ENCODE data around the gene MACROH2A2. TPM values are rescaled to one million over a fixed set of nuclear protein-coding genes. Genes with fewer than 3 reads are reported as not detected.
"Not testable (repeated sequence)": the region's sequence is repeated elsewhere in the genome, so short reads cannot be mapped to it uniquely, and the experiment has no call there.

Gene MACROH2A2
- polyA plus RNA-seq, 1 donor = 52.0 TPM

DNA sequence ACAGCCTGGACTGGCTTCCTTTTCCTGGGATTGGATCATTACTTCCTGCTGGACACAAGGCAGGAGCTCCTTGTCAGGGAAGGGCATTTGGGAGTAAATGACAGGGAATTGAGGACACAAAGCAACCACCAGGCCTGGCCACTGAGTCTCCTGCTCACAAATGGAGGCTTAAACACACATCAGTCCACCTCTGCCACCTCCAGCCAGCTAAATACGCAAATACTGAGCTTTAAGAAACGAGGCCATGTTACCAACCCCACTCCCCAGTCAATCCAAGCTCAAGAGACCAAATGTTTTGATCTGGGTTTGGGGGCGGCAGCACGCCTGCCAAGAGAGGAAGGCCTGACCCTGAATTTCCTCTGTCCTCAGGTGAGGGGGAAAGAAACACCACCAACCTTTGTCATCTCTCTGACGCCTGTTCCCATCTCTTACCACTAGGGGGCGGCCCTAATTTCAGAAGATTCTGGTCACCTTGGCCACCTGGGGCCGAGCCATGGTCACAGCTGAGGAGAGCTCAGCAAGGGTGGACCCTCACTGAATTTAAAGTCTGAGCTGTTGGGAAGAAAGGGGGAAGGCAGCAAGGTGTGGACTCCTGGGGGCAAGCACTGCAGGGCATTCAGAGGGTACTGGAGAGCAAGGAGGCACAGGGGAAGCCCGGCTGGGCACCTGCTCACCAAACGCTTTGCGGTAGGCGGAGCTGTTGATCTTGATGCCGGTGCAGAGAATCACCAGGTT, 63.5 kb downstream of the MACROH2A2 start:
- Histone ChIP-seq H3K36me3 (ENCODE audit: control insufficient read depth, insufficient read depth, low read length) (peaks cover 24% of the 10 kb centered on the region), H3K27ac (ENCODE audit: low read length) (no peak overlapping the region), H3K4me1 (ENCODE audit: control insufficient read depth, insufficient read depth, low read length) (no peaks in the 10 kb centered on the region), H3K9me3 (ENCODE audit: control insufficient read depth, low read depth, low read length) (no peaks in the 10 kb centered on the region), H3K4me3 (ENCODE audit: low read length) (no peak overlapping the region), H3K27me3 (ENCODE audit: control insufficient read depth, insufficient read depth, low read length) (no peaks in the 10 kb centered on the region)
- WGBS (ENCODE audit: insufficient coverage, low lambda C conversion rate) = no CpG with 5 or more reads among the region's 12 CpGs
- DNase-seq = peak in 1 of 2 donors; percentile 33

DNA sequence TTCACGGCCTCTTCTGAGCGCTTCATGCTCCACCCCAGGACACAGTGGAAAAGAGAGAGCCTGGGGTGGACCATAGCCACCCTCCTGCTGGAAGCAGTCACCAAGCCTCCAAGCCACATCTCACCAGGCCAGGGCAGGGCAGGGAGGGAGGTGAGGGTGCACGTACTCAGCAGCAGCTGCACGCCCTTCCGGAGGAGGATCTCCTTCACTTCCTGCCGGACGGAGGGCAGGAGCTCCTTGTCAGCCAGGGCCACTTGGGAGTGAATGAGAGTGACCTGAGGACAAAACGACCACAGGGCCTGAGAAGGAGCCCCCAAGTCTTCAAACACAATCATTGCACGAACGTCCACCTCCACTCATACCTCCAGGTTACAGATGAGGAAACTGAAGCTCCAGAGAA, 65.0 kb downstream of the MACROH2A2 start:
- H3K4me1 ChIP-seq (ENCODE audit: control insufficient read depth, insufficient read depth, low read length) = no peaks in the 10 kb centered on the region
- no peak overlapping the region for H3K27ac ChIP-seq (ENCODE audit: low read length)
- no peaks in the 10 kb centered on the region for H3K9me3 ChIP-seq (ENCODE audit: control insufficient read depth, low read depth, low read length)
- H3K36me3 ChIP-seq (ENCODE audit: control insufficient read depth, insufficient read depth, low read length) = peaks cover 15% of the 10 kb centered on the region
- no peaks in the 10 kb centered on the region for H3K27me3 ChIP-seq (ENCODE audit: control insufficient read depth, insufficient read depth, low read length)
- H3K4me3 ChIP-seq (ENCODE audit: low read length) = no peak overlapping the region
- DNase-seq = no peak
- WGBS (ENCODE audit: insufficient coverage, low lambda C conversion rate) = no CpG with 5 or more reads among the region's 10 CpGs

DNA sequence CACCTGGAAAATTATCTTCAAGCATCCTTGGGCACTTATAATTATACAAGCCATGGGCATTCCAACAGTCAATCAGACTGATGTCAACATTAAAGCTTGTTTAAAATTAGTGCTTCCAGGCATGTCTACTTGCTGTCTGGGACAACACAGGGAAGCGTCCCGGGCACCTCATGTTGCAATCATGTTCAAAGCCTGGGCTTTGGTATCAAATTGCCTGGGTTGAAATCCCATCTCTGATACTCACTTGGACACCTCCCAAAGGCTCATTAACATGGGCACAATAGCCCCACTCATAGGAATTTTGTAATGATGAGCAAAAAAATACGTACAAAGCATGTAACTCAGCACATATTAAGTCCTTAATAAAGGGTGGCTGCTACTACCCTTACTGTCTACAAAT, 65.5 kb downstream of the MACROH2A2 start:
- H3K27ac ChIP-seq (ENCODE audit: low read length) = no peak overlapping the region
- H3K4me3 ChIP-seq (ENCODE audit: low read length) = no peak overlapping the region
- H3K4me1 ChIP-seq (ENCODE audit: control insufficient read depth, insufficient read depth, low read length) = no peaks in the 10 kb centered on the region
- peaks cover 11% of the 10 kb centered on the region for H3K36me3 ChIP-seq (ENCODE audit: control insufficient read depth, insufficient read depth, low read length)
- no CpG with 5 or more reads among the region's 3 CpGs for WGBS (ENCODE audit: insufficient coverage, low lambda C conversion rate)
- no peaks in the 10 kb centered on the region for H3K27me3 ChIP-seq (ENCODE audit: control insufficient read depth, insufficient read depth, low read length)
- DNase-seq = no peak
- no peaks in the 10 kb centered on the region for H3K9me3 ChIP-seq (ENCODE audit: control insufficient read depth, low read depth, low read length)

DNA sequence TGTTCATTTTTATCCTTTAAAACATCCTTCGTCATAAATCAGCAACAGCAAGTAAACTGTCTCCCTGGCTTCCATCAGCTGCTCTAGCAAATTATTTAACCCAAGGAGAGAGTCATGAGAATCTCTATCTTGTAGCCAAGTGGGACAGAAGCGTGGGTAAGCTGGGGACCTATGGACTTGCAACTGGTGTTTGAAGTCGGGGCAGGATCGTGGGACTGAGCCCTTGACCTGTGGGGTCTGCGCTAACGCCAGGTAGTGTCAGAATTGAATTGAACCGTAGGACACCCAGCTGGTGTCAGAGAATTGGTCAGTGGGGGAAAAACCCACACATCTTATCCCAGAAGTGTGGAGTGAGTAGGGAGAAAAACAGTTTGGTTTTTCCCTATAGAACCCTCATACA, 66.6 kb downstream of the MACROH2A2 start:
- Histone ChIP-seq H3K9me3 (ENCODE audit: control insufficient read depth, low read depth, low read length) (no peaks in the 10 kb centered on the region), H3K27ac (ENCODE audit: low read length) (no peak overlapping the region), H3K4me3 (ENCODE audit: low read length) (no peak overlapping the region), H3K4me1 (ENCODE audit: control insufficient read depth, insufficient read depth, low read length) (no peaks in the 10 kb centered on the region), H3K27me3 (ENCODE audit: control insufficient read depth, insufficient read depth, low read length) (no peaks in the 10 kb centered on the region), H3K36me3 (ENCODE audit: control insufficient read depth, insufficient read depth, low read length) (peaks cover 6% of the 10 kb centered on the region)
- DNase-seq = no peak
- WGBS (ENCODE audit: insufficient coverage, low lambda C conversion rate) = no CpG with 5 or more reads among the region's 7 CpGs

DNA sequence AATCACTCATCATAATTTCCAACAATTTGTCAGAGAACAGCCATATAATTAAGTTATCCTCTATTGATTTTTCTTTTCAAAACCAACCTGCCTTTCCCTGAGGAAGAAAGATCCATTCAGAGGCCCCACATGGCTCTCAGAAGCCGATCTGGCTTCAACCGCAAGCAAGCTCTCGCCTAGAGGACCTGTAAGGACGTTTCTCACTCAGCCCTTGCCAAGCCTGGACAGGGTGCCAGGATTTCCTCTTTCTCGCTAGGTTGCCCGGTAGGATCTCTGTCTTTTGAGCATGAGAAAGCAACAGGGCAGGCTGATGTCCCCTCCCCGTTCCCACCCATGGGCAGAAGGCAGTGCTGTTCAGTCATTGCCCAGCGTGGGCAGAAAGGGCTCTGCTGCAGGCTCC, 67.0 kb downstream of the MACROH2A2 start:
- H3K27me3 ChIP-seq (ENCODE audit: control insufficient read depth, insufficient read depth, low read length) = no peaks in the 10 kb centered on the region
- WGBS (ENCODE audit: insufficient coverage, low lambda C conversion rate) = no CpG with 5 or more reads among the region's 8 CpGs
- H3K36me3 ChIP-seq (ENCODE audit: control insufficient read depth, insufficient read depth, low read length) = peaks cover 6% of the 10 kb centered on the region
- no peaks in the 10 kb centered on the region for H3K9me3 ChIP-seq (ENCODE audit: control insufficient read depth, low read depth, low read length)
- no peaks in the 10 kb centered on the region for H3K4me1 ChIP-seq (ENCODE audit: control insufficient read depth, insufficient read depth, low read length)
- DNase-seq = no peak
- H3K27ac ChIP-seq (ENCODE audit: low read length) = no peak overlapping the region
- H3K4me3 ChIP-seq (ENCODE audit: low read length) = no peak overlapping the region

- H3K4me1 ChIP-seq (ENCODE audit: control insufficient read depth, insufficient read depth, low read length) = no peaks in the 10 kb centered on the region
- H3K27ac ChIP-seq (ENCODE audit: low read length) = no peak overlapping the region
- no CpG with 5 or more reads among the region's 6 CpGs for WGBS (ENCODE audit: insufficient coverage, low lambda C conversion rate)
- DNase-seq = no peak
- no peaks in the 10 kb centered on the region for H3K27me3 ChIP-seq (ENCODE audit: control insufficient read depth, insufficient read depth, low read length)
- no peaks in the 10 kb centered on the region for H3K9me3 ChIP-seq (ENCODE audit: control insufficient read depth, low read depth, low read length)
- H3K36me3 ChIP-seq (ENCODE audit: control insufficient read depth, insufficient read depth, low read length) = no peaks in the 10 kb centered on the region
- H3K4me3 ChIP-seq (ENCODE audit: low read length) = no peak overlapping the region
Measured at GRCh38 chr10:70120417-70120816, 67.8 kb downstream of the MACROH2A2 start.

DNA sequence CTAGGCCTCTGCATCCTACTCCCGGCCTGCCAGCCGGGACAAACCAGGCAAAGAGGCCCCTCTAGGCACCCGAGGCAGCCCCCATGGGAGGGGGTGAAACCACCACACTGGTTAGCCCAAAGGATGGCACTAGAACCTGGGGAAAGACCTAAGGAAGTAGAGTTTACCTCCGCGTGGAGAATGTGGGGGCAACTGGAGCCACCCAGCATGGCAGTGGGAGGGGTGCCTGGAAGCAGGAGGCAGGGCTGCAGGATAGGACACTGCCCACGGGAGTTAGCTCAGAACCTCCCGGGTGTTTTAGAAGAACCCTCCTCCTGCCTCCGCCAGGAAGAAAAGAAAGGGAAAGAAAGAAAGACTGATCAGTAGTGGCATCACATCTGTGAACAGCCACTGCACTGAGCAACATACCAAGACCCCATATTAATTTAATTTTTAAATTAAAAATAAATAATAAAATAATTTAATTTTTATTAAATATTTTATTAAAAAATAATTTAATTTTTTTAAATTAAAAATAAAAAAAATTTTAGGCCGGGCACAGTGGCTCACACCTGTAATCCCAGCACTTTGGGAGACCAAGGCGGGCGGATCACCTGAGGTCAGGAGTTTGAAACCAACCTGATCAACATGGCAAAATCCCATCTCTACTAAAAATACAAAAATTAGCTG, 68.8 kb downstream of the MACROH2A2 start:
- no peaks in the 10 kb centered on the region for H3K4me1 ChIP-seq (ENCODE audit: control insufficient read depth, insufficient read depth, low read length)
- no peaks in the 10 kb centered on the region for H3K36me3 ChIP-seq (ENCODE audit: control insufficient read depth, insufficient read depth, low read length)
- H3K4me3 ChIP-seq (ENCODE audit: low read length) = no peak overlapping the region
- DNase-seq = no peak
- WGBS (ENCODE audit: insufficient coverage, low lambda C conversion rate) = 100% methylated on average over 2 of the region's 11 CpGs
- no peaks in the 10 kb centered on the region for H3K27me3 ChIP-seq (ENCODE audit: control insufficient read depth, insufficient read depth, low read length)
- no peak overlapping the region for H3K27ac ChIP-seq (ENCODE audit: low read length)
- H3K9me3 ChIP-seq (ENCODE audit: control insufficient read depth, low read depth, low read length) = no peaks in the 10 kb centered on the region

DNA sequence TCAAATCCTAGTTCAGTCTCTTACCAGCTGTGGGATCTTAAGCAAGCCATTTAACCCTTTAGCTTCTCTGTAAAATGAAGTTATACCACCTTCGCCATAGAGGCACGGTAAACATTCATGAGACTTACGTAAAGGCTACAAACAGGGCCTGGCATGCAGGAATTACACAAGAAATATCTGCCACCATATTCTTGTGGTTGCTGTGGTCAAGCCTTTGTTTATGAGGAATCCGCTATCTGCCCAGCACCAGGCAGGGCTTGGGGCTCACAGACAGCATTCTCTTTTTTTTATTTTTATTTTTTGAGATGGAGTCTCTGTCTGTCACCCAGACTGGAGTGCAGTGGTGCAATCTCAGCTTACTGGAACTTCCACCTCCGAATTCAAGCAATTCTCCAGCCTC, 70.1 kb downstream of the MACROH2A2 start:
- H3K9me3 ChIP-seq (ENCODE audit: control insufficient read depth, low read depth, low read length) = no peaks in the 10 kb centered on the region
- H3K36me3 ChIP-seq (ENCODE audit: control insufficient read depth, insufficient read depth, low read length) = no peaks in the 10 kb centered on the region
- no peak for DNase-seq
- no CpG with 5 or more reads among the region's 5 CpGs for WGBS (ENCODE audit: insufficient coverage, low lambda C conversion rate)
- H3K4me3 ChIP-seq (ENCODE audit: low read length) = no peak overlapping the region
- no peak overlapping the region for H3K27ac ChIP-seq (ENCODE audit: low read length)
- no peaks in the 10 kb centered on the region for H3K4me1 ChIP-seq (ENCODE audit: control insufficient read depth, insufficient read depth, low read length)
- H3K27me3 ChIP-seq (ENCODE audit: control insufficient read depth, insufficient read depth, low read length) = no peaks in the 10 kb centered on the region

DNA sequence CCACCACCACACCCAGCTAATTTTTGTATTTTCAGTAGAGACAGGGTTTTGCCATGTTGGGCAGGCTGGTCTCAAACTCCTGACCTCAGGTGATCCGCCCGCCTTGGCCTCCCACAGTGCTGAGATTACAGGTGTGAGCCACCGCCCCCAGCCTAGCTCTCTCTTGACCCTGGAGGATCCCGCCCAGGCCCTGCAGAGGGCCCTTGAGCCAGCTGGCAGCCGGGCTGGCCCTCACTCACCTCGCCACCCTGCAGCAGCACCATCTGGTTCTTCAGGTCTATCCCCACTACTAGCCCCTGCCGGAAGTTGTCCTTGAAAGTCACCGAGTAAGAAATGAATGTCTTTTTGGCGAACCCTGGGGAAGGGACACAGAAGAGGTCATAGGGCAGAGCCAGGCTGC, 70.5 kb downstream of the MACROH2A2 start:
- H3K27ac ChIP-seq (ENCODE audit: low read length); DNase-seq; H3K4me1 ChIP-seq (ENCODE audit: control insufficient read depth, insufficient read depth, low read length); H3K36me3 ChIP-seq (ENCODE audit: control insufficient read depth, insufficient read depth, low read length); H3K9me3 ChIP-seq (ENCODE audit: control insufficient read depth, low read depth, low read length); H3K4me3 ChIP-seq (ENCODE audit: low read length); H3K27me3 ChIP-seq (ENCODE audit: control insufficient read depth, insufficient read depth, low read length): not testable (repeated sequence)
- no CpG with 5 or more reads among the region's 9 CpGs for WGBS (ENCODE audit: insufficient coverage, low lambda C conversion rate)

GRCh38 chr10:70123817-70124216, 71.2 kb downstream of the MACROH2A2 start:
- Histone ChIP-seq H3K27ac (ENCODE audit: low read length) (no peak overlapping the region), H3K27me3 (ENCODE audit: control insufficient read depth, insufficient read depth, low read length) (no peaks in the 10 kb centered on the region), H3K4me3 (ENCODE audit: low read length) (no peak overlapping the region), H3K9me3 (ENCODE audit: control insufficient read depth, low read depth, low read length) (no peaks in the 10 kb centered on the region), H3K36me3 (ENCODE audit: control insufficient read depth, insufficient read depth, low read length) (no peaks in the 10 kb centered on the region), H3K4me1 (ENCODE audit: control insufficient read depth, insufficient read depth, low read length) (no peaks in the 10 kb centered on the region)
- no peak for DNase-seq
- no CpG with 5 or more reads among the region's 10 CpGs for WGBS (ENCODE audit: insufficient coverage, low lambda C conversion rate)

- H3K27me3 ChIP-seq (ENCODE audit: control insufficient read depth, insufficient read depth, low read length) = no peaks in the 10 kb centered on the region
- no peaks in the 10 kb centered on the region for H3K36me3 ChIP-seq (ENCODE audit: control insufficient read depth, insufficient read depth, low read length)
- WGBS (ENCODE audit: insufficient coverage, low lambda C conversion rate) = no CpG with 5 or more reads among the region's 1 CpG
- no peaks in the 10 kb centered on the region for H3K4me1 ChIP-seq (ENCODE audit: control insufficient read depth, insufficient read depth, low read length)
- H3K27ac ChIP-seq (ENCODE audit: low read length) = no peak overlapping the region
- no peaks in the 10 kb centered on the region for H3K9me3 ChIP-seq (ENCODE audit: control insufficient read depth, low read depth, low read length)
- no peak overlapping the region for H3K4me3 ChIP-seq (ENCODE audit: low read length)
- DNase-seq = no peak
Measured at GRCh38 chr10:70124415-70124814, 71.8 kb downstream of the MACROH2A2 start.
